ENCODE results near the gene PDK1. TPM values are rescaled to one million over a fixed set of nuclear protein-coding genes. Genes with fewer than 3 reads are reported as not detected.

PDK1 gene
- total and polyA plus RNA-seq, 4 donors = 2.9 to 20.9 (median 8.6) TPM

DNA sequence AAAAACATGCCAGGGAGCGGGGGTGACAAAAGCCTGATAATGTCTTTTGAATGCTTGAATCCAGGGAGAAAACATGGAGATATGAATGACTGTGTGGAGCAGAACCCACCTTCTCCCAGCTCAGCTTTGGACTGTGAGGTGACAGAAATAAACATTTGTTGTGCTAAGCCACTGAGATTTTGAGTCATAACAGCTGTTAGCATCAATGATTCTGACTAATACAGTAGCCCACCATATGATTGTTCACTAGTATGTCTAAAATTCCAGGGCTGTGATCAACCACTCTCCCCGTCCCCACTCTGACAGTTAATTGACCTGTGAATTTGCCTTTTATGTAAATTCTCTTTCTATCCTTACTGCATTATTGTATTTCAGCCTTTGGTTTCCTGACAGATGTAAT is 69.1 kb downstream of the PDK1 start:
- Histone ChIP-seq H3K36me3 (ENCODE audit: control insufficient read depth in 4 of 4, insufficient read depth in 4 of 4, low read length in 4 of 4) (no peaks in the 10 kb centered on the region), H3K27me3 (ENCODE audit: control insufficient read depth in 3 of 3, insufficient read depth in 3 of 3, low read length in 2 of 3) (no peaks in the 10 kb centered on the region), H3K4me1 (ENCODE audit: control insufficient read depth in 5 of 5, insufficient read depth in 5 of 5, low read length in 5 of 5) (no peaks in the 10 kb centered on the region), H3K9ac (ENCODE audit: insufficient read depth in 1 of 2, low read length in 2 of 2) (no peak overlapping the region), H3K4me3 (no peak overlapping the region), H3K27ac (ENCODE audit: low read depth in 1 of 2, low read length in 1 of 2) (no peak overlapping the region), H3K9me3 (ENCODE audit: control insufficient read depth in 4 of 4, insufficient read depth in 3 of 4, low read length in 3 of 4) (peaks cover 0 to 2% (median 0%) of the 10 kb centered on the region in 4 donors)
- ATAC-seq (ENCODE audit: insufficient read depth, low FRiP score) (no peak), DNase-seq (no peak)
- no peak for TF ChIP-seq CTCF (IDR thresholded peaks at IDR 0.05; ENCODE audit: control extremely low read depth, extremely low read depth)
- WGBS, 2 donors = 96 to 97% methylated on average over 2 of the region's 2 CpGs

DNA sequence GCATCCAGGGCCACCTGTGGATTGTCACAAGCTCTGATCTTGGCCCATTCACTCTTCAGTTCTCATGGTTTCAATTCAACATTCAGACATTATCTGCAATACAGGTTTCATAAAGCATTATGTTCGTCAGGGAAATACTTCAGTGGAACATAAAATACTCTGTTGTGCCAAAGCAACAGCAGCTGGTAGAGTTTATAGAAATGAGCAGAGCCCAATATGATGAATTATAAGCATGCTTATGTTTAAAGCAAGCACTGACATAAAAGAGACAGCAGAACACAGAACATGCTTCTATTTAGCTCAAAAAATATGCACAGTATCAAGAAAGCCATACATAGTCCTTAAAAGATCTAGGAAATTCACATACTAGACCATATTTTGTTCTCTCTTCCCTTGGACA is 71.3 kb downstream of the PDK1 start:
- Histone ChIP-seq H3K9me3 (ENCODE audit: control insufficient read depth in 4 of 4, insufficient read depth in 3 of 4, low read length in 3 of 4) (peaks cover 0 to 2% (median 0%) of the 10 kb centered on the region in 4 donors), H3K27ac (ENCODE audit: low read depth in 1 of 2, low read length in 1 of 2) (no peak overlapping the region), H3K4me3 (no peak overlapping the region), H3K36me3 (ENCODE audit: control insufficient read depth in 4 of 4, insufficient read depth in 4 of 4, low read length in 4 of 4) (no peaks in the 10 kb centered on the region), H3K9ac (ENCODE audit: insufficient read depth in 1 of 2, low read length in 2 of 2) (no peak overlapping the region), H3K4me1 (ENCODE audit: control insufficient read depth in 5 of 5, insufficient read depth in 5 of 5, low read length in 5 of 5) (no peaks in the 10 kb centered on the region), H3K27me3 (ENCODE audit: control insufficient read depth in 3 of 3, insufficient read depth in 3 of 3, low read length in 2 of 3) (no peaks in the 10 kb centered on the region)
- TF ChIP-seq CTCF (IDR thresholded peaks at IDR 0.05; ENCODE audit: control extremely low read depth, extremely low read depth) = no peak
- ATAC-seq (ENCODE audit: insufficient read depth, low FRiP score) (no peak), DNase-seq (no peak)
- WGBS, 2 donors = 91 to 95% methylated on average over 1 of the region's 1 CpG

DNA sequence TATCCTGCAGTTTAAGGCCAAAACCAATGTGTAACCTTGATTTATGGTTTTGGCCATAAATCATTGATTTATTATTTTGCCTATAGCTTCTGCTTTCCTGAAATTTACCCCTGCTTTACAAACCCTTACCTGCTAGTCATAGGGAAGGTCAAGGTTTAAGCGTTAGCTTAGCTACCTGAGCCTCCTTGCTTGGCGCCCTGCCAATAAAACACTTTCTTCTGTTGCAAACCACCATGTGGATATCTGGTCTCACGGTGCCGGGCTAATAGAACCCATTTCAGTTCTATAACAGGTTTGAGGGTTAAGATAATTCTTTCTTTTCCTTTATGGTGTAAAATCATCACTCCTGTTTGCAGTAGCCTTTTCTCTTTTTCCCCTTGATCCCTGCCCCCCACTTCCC is 72.2 kb downstream of the PDK1 start:
- no peak for TF ChIP-seq CTCF (IDR thresholded peaks at IDR 0.05; ENCODE audit: control extremely low read depth, extremely low read depth)
- ATAC-seq (ENCODE audit: insufficient read depth, low FRiP score) (no peak), DNase-seq (no peak)
- peaks cover 0 to 2% (median 0%) of the 10 kb centered on the region in 4 donors for H3K9me3 ChIP-seq (ENCODE audit: control insufficient read depth in 4 of 4, insufficient read depth in 3 of 4, low read length in 3 of 4)
- no peaks in the 10 kb centered on the region for H3K4me1 ChIP-seq (ENCODE audit: control insufficient read depth in 5 of 5, insufficient read depth in 5 of 5, low read length in 5 of 5)
- H3K9ac ChIP-seq (ENCODE audit: insufficient read depth in 1 of 2, low read length in 2 of 2) = no peak overlapping the region
- H3K27ac ChIP-seq (ENCODE audit: low read depth in 1 of 2, low read length in 1 of 2) = no peak overlapping the region
- no peak overlapping the region for H3K4me3 ChIP-seq
- H3K36me3 ChIP-seq (ENCODE audit: control insufficient read depth in 4 of 4, insufficient read depth in 4 of 4, low read length in 4 of 4) = no peaks in the 10 kb centered on the region
- H3K27me3 ChIP-seq (ENCODE audit: control insufficient read depth in 3 of 3, insufficient read depth in 3 of 3, low read length in 2 of 3) = no peaks in the 10 kb centered on the region
- 94% methylated on average over 4 of the region's 4 CpGs for WGBS, 2 donors

DNA sequence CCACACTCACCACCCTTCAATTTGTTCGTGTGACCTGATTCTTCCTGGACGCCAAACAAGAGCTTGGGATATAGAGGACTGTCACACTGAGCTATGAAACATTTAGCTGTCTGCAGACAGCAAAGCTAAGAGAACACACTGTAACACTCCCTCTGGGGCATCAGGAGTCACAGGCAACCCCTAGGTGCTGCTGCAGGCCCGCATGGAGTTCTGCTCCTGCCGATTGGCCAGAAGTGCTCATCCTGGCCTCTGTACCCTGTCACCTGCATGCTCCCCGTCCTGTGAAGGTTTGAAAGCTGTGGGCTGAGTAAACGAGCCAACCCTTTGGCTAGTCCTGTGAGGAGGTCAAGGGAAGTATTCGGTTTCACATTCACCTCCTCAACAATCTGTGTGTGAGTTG is 73.7 kb downstream of the PDK1 start:
- TF ChIP-seq CTCF (IDR thresholded peaks at IDR 0.05; ENCODE audit: control extremely low read depth, extremely low read depth) = no peak
- no peak overlapping the region for H3K9ac ChIP-seq (ENCODE audit: insufficient read depth in 1 of 2, low read length in 2 of 2)
- no peak overlapping the region for H3K27ac ChIP-seq (ENCODE audit: low read depth in 1 of 2, low read length in 1 of 2)
- no peaks in the 10 kb centered on the region for H3K36me3 ChIP-seq (ENCODE audit: control insufficient read depth in 4 of 4, insufficient read depth in 4 of 4, low read length in 4 of 4)
- H3K9me3 ChIP-seq (ENCODE audit: control insufficient read depth in 4 of 4, insufficient read depth in 3 of 4, low read length in 3 of 4) = no peaks in the 10 kb centered on the region
- ATAC-seq (ENCODE audit: insufficient read depth, low FRiP score) = no peak
- no peaks in the 10 kb centered on the region for H3K4me1 ChIP-seq (ENCODE audit: control insufficient read depth in 5 of 5, insufficient read depth in 5 of 5, low read length in 5 of 5)
- H3K4me3 ChIP-seq = no peak overlapping the region
- DNase-seq = no peak
- H3K27me3 ChIP-seq (ENCODE audit: control insufficient read depth in 3 of 3, insufficient read depth in 3 of 3, low read length in 2 of 3) = no peaks in the 10 kb centered on the region
- 86 to 93% methylated on average over 7 of the region's 7 CpGs for WGBS, 2 donors
